ENCODE data around the gene SLC4A2. TPM values are rescaled to one million over a fixed set of nuclear protein-coding genes. Genes with fewer than 3 reads are reported as not detected.
A peak's percentile ranks its signal among the peaks of the same experiment; 100 is the strongest.

Gene SLC4A2
- total RNA-seq, 4 donors from 2014 or later: 31.9 to 78.7 (median 59.7) TPM

GRCh38 chr7:151035026-151035717, 24.2 kb upstream of the SLC4A2 start:
- H3K4me1 ChIP-seq: peaks cover 20% of the 10 kb centered on the region
- TF ChIP-seq POLR2AphosphoS5 (IDR thresholded peaks at IDR 0.05) (no peak), POLR2A (IDR thresholded peaks at IDR 0.05) (no peak), CTCF (IDR thresholded peaks at IDR 0.05) (no peak), EP300 (IDR thresholded peaks at IDR 0.05) (no peak)
- H3K27me3 ChIP-seq: no peaks in the 10 kb centered on the region
- H3K36me3 ChIP-seq: peaks cover 56% of the 10 kb centered on the region
- no peak overlapping the region for H3K27ac ChIP-seq
- H3K9me3 ChIP-seq: no peaks in the 10 kb centered on the region
- no peak for DNase-seq (ENCODE audit: low spot score in 2 of 2)
- no peak overlapping the region for H3K4me3 ChIP-seq
- 80% methylated on average over 13 of the region's 21 CpGs for WGBS

GRCh38 chr7:151035902-151036301, 23.5 kb upstream of the SLC4A2 start:
- peaks cover 57% of the 10 kb centered on the region for H3K36me3 ChIP-seq
- H3K4me3 ChIP-seq: no peak overlapping the region
- WGBS: 95% methylated on average over 17 of the region's 17 CpGs
- peaks cover 20% of the 10 kb centered on the region for H3K4me1 ChIP-seq
- no peak for DNase-seq (ENCODE audit: low spot score in 2 of 2)
- no peaks in the 10 kb centered on the region for H3K27me3 ChIP-seq
- H3K27ac ChIP-seq: no peak overlapping the region
- H3K9me3 ChIP-seq: no peaks in the 10 kb centered on the region
- no peak for TF ChIP-seq CTCF (IDR thresholded peaks at IDR 0.05)
- TF ChIP-seq POLR2A (IDR thresholded peaks at IDR 0.05): no peak
- TF ChIP-seq EP300 (IDR thresholded peaks at IDR 0.05): no peak
- TF ChIP-seq POLR2AphosphoS5 (IDR thresholded peaks at IDR 0.05): no peak

GRCh38 chr7:151038951-151039849, 20.2 kb upstream of the SLC4A2 start:
- Histone ChIP-seq H3K27ac (peak overlapping the region; percentile 41), H3K27me3 (no peaks in the 10 kb centered on the region), H3K4me3 (no peak overlapping the region), H3K36me3 (peaks cover 64% of the 10 kb centered on the region), H3K4me1 (peaks cover 18% of the 10 kb centered on the region), H3K9me3 (no peaks in the 10 kb centered on the region)
- no peak for TF ChIP-seq EP300 (IDR thresholded peaks at IDR 0.05)
- TF ChIP-seq CTCF (IDR thresholded peaks at IDR 0.05): no peak
- no peak for TF ChIP-seq POLR2A (IDR thresholded peaks at IDR 0.05)
- TF ChIP-seq POLR2AphosphoS5 (IDR thresholded peaks at IDR 0.05): no peak
- WGBS: 31% methylated on average over 6 of the region's 12 CpGs
- DNase-seq (ENCODE audit: low spot score in 2 of 2): no peak

GRCh38 chr7:151039850-151040548, 19.4 kb upstream of the SLC4A2 start:
- DNase-seq (ENCODE audit: low spot score in 2 of 2): no peak
- no peak overlapping the region for H3K27ac ChIP-seq
- H3K4me1 ChIP-seq: peaks cover 18% of the 10 kb centered on the region
- WGBS: 76% methylated on average over 15 of the region's 18 CpGs
- TF ChIP-seq POLR2A (IDR thresholded peaks at IDR 0.05): no peak
- no peak for TF ChIP-seq POLR2AphosphoS5 (IDR thresholded peaks at IDR 0.05)
- TF ChIP-seq CTCF (IDR thresholded peaks at IDR 0.05): no peak
- no peak for TF ChIP-seq EP300 (IDR thresholded peaks at IDR 0.05)
- no peaks in the 10 kb centered on the region for H3K27me3 ChIP-seq
- no peak overlapping the region for H3K4me3 ChIP-seq
- H3K36me3 ChIP-seq: peaks cover 64% of the 10 kb centered on the region
- no peaks in the 10 kb centered on the region for H3K9me3 ChIP-seq
